ENCODE measurements around the gene PIEZO2.

- TF ChIP-seq CHD1 (IDR thresholded peaks at IDR 0.05; ENCODE audit: low read depth, low read length) (no peak), SIN3A (conservative IDR thresholded peaks at IDR 0.05 in 1 of 2, IDR thresholded peaks at IDR 0.05 in 1 of 2; ENCODE audit: low read depth in 1 of 2, low read length in 2 of 2) (no peak), CTCF (IDR thresholded peaks at IDR 0.05; ENCODE audit: control extremely low read depth in 1 of 3, insufficient read depth in 1 of 3, low read depth in 1 of 3, low read length in 3 of 3) (no peak), SP1 (IDR thresholded peaks at IDR 0.05; ENCODE audit: low read depth, low read length) (no peak)
These were observed 15.8 kb upstream of the PIEZO2 start for GRCh38 chr18:11165138-11165537.
